MM.1S (cell line): Measurements from ENCODE around the gene PRTG.

ENCODE experiments used
- DNase-seq: peaks from one replicate; pipeline ENCODE4 v3.0.0-alpha.2; 2015
- H2AFZ ChIP-seq: fragments of 300-600 bp; sonication (generic); 2 replicates; pipeline ENCODE4 v1.6.0; 2016; ENCODE audit warnings: antibody characterized with exemption, low read length
- H3F3A ChIP-seq: fragments of 300-600 bp; sonication (generic); 2 replicates; pipeline ENCODE4 v1.6.1; 2016; ENCODE audit warnings: mild to moderate bottlenecking, antibody characterized with exemption, low read length, moderate library complexity, mixed read lengths; ENCODE audit not compliant: insufficient read depth
- H3K27ac ChIP-seq: fragments of 300-600 bp; sonication (generic); 2 replicates; pipeline ENCODE4 v1.5.1; 2016; ENCODE audit warnings: mild to moderate bottlenecking, low read length
- H3K27me3 ChIP-seq: fragments of 300-600 bp; sonication (generic); replicated peaks from 2 replicates; pipeline ENCODE4 v1.6.0; 2016; ENCODE audit warnings: low read length; ENCODE audit not compliant: insufficient read depth
- H3K36me3 ChIP-seq: fragments of 300-600 bp; sonication (generic); replicated peaks from 2 replicates; pipeline ENCODE4 v1.6.1; 2016; ENCODE audit warnings: mild to moderate bottlenecking, low read length, mixed read lengths; ENCODE audit not compliant: insufficient read depth
- H3K4me1 ChIP-seq: fragments of 300-600 bp; sonication (generic); 2 replicates; pipeline ENCODE4 v1.6.1; 2016; ENCODE audit warnings: low read length, mixed read lengths
- H3K4me2 ChIP-seq: fragments of 300-600 bp; sonication (generic); 2 replicates; pipeline ENCODE4 v1.6.0; 2016; ENCODE audit warnings: low read depth, low read length
- H3K4me3 ChIP-seq: fragments of 300-600 bp; sonication (generic); 2 replicates; pipeline ENCODE4 v1.5.1; 2016; ENCODE audit warnings: low read length, mixed read lengths
- H3K79me2 ChIP-seq: fragments of 300-600 bp; sonication (generic); 2 replicates; pipeline ENCODE4 v1.6.1; 2016; ENCODE audit warnings: mixed run types, low read length, mixed read lengths
- H3K9ac ChIP-seq: fragments of 300-600 bp; sonication (generic); 2 replicates; pipeline ENCODE4 v1.6.1; 2016; ENCODE audit warnings: low read length, mixed read lengths
- H3K9me2 ChIP-seq: fragments of 300-600 bp; sonication (generic); replicated peaks from 2 replicates; pipeline ENCODE4 v1.6.1; 2016; ENCODE audit warnings: mild to moderate bottlenecking, low read length, mixed read lengths; ENCODE audit not compliant: insufficient read depth
- H3K9me3 ChIP-seq: fragments of 300-600 bp; sonication (generic); replicated peaks from 2 replicates; pipeline ENCODE4 v1.6.1; 2016; ENCODE audit warnings: mild to moderate bottlenecking, low read length, mixed read lengths; ENCODE audit not compliant: insufficient read depth
- H4K20me1 ChIP-seq: fragments of 300-600 bp; sonication (generic); 2 replicates; pipeline ENCODE4 v1.6.1; 2016; ENCODE audit warnings: mild to moderate bottlenecking, low read length, moderate library complexity, mixed read lengths; ENCODE audit not compliant: insufficient read depth
- CTCF ChIP-seq: fragments of 300-600 bp; sonication (generic); IDR thresholded peaks from 2 replicates; pipeline ENCODE4 v1.5.1; 2016; ENCODE audit warnings: antibody characterized with exemption, low read length, mixed read lengths
- EZH2 ChIP-seq: fragments of 300-600 bp; sonication (generic); optimal IDR thresholded peaks from 2 replicates; pipeline ENCODE3; 2017; ENCODE audit warnings: low read depth, mild to moderate bottlenecking, antibody characterized with exemption, low read length, mixed read lengths
- EZH2phosphoT487 ChIP-seq: fragments of 300-600 bp; sonication (generic); IDR thresholded peaks from 2 replicates; pipeline ENCODE4 v1.6.1; 2018; ENCODE audit warnings: antibody characterized with exemption, low read length

The PRTG gene

GRCh38 chr15:55676507-55676906, 66.4 kb downstream of the PRTG start:
- no peak for DNase-seq

GRCh38 chr15:55673287-55673686, 69.7 kb downstream of the PRTG start:
- H3K27ac ChIP-seq: no peak overlapping the region
- H3K9ac ChIP-seq: no peak overlapping the region
- H3K9me3 ChIP-seq: no peaks in the 10 kb centered on the region
- no peak overlapping the region for H3K4me2 ChIP-seq
- DNase-seq: no peak
- no peak overlapping the region for H3K4me3 ChIP-seq
- H3K36me3 ChIP-seq: no peaks in the 10 kb centered on the region
- TF ChIP-seq EZH2: no peak
- TF ChIP-seq CTCF: no peak
- no peak for TF ChIP-seq EZH2phosphoT487
- no peaks in the 10 kb centered on the region for H3K4me1 ChIP-seq
- H2AFZ ChIP-seq: no peak overlapping the region
- H3K9me2 ChIP-seq: no peaks in the 10 kb centered on the region
- H3K27me3 ChIP-seq: no peaks in the 10 kb centered on the region
- H4K20me1 ChIP-seq: no peaks in the 10 kb centered on the region
- no peaks in the 10 kb centered on the region for H3K79me2 ChIP-seq
- no peaks in the 10 kb centered on the region for H3F3A ChIP-seq

More at GRCh38 chr15:55676507-55676906, 66.4 kb downstream of the PRTG start:
- no peak overlapping the region for H3K4me3 ChIP-seq
- no peaks in the 10 kb centered on the region for H3K9me3 ChIP-seq
- H3K4me2 ChIP-seq: no peak overlapping the region
- no peak overlapping the region for H3K27ac ChIP-seq
- no peaks in the 10 kb centered on the region for H3K79me2 ChIP-seq
- no peaks in the 10 kb centered on the region for H3F3A ChIP-seq
- H3K36me3 ChIP-seq: no peaks in the 10 kb centered on the region
- no peaks in the 10 kb centered on the region for H3K4me1 ChIP-seq
- H3K27me3 ChIP-seq: no peaks in the 10 kb centered on the region
- H3K9ac ChIP-seq: no peak overlapping the region
- no peaks in the 10 kb centered on the region for H4K20me1 ChIP-seq
- H2AFZ ChIP-seq: no peak overlapping the region
- H3K9me2 ChIP-seq: no peaks in the 10 kb centered on the region
- TF ChIP-seq EZH2phosphoT487 (no peak), CTCF (no peak), EZH2 (no peak)

DNA sequence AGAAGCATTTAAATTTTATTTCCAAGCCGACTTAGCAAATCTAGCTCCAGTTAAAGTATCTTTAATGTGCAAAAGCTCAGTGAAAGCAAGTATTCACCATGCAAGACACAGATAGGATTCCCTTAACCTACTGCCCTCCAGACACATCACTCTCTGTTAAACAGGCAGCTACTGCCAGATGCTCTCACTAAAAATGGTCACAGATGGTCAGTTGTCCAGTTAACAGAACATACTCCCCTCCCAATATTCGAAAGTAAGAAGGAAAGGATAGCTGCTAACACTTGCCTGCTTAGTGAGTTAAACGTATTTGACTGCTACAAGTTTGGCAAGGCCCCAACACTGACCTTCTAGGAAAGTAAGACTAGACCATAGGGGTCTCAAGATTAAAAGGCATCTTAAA, 73.7 kb downstream of the PRTG start:
- H3K4me2 ChIP-seq: no peak overlapping the region
- H3K4me3 ChIP-seq: no peak overlapping the region
- no peak overlapping the region for H3K27ac ChIP-seq
- no peak overlapping the region for H2AFZ ChIP-seq
- TF ChIP-seq CTCF (no peak), EZH2 (no peak), EZH2phosphoT487 (no peak)
- no peaks in the 10 kb centered on the region for H3K27me3 ChIP-seq
- no peak for DNase-seq
- no peak overlapping the region for H3K9ac ChIP-seq
- no peaks in the 10 kb centered on the region for H3K4me1 ChIP-seq
- no peaks in the 10 kb centered on the region for H4K20me1 ChIP-seq
- H3F3A ChIP-seq: no peaks in the 10 kb centered on the region
- no peaks in the 10 kb centered on the region for H3K9me2 ChIP-seq
- no peaks in the 10 kb centered on the region for H3K79me2 ChIP-seq
- H3K9me3 ChIP-seq: no peaks in the 10 kb centered on the region
- no peaks in the 10 kb centered on the region for H3K36me3 ChIP-seq
